Measurements from ENCODE around the gene FAM9C.

The FAM9C gene

DNA sequence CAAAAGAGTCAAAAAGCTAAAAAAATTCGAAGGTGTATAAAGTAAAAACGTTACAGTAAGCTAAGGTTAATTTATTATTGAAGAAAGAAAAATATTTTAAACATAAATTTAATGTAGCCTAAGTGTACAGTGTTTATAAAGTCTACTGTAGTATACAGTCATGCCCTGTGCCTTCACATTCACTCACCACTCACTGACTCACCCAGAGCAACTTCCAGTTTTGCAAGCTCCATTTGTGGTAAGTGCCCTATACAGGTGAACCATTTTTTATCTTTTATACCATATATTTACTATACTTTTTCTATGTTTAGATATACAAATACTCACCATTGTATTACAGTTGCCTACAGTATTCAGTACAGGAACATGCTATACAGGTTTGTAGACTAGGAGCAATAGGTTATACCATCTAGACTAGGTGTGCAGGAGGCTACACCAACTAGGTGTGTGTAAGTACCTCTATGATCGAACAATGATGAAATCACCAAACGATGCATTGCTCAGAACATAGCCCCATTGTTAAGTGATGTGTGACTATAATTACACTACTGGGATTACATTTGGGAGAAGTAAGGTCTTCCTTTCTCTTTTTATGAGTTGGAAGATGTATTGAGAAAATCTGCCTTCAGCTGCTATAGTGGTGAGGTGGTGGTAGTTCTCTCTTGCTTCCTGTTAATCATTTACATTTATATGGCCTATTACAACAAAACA is 42.3 kb downstream of the FAM9C start:
- DNase-seq: no peak

DNA sequence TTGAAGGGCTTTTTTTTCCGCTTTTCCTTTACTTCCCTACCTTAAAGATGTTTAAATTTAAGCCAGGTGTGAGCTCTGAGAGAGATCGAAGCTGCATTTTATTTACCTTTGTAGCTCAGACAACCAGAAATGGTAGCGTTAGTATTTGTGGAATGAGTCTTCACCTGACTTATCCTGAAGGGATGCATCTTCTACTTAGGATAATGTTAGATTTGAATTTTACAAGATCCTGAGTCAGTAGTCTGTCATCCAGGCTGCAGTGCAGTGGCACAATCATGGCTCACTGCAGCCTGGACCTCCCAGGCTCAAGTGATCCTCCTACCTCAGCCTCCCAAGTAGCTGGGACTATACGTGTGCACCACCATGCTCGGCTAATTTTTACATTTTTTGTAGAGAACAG is 43.3 kb downstream of the FAM9C start:
- DNase-seq: no peak

DNA sequence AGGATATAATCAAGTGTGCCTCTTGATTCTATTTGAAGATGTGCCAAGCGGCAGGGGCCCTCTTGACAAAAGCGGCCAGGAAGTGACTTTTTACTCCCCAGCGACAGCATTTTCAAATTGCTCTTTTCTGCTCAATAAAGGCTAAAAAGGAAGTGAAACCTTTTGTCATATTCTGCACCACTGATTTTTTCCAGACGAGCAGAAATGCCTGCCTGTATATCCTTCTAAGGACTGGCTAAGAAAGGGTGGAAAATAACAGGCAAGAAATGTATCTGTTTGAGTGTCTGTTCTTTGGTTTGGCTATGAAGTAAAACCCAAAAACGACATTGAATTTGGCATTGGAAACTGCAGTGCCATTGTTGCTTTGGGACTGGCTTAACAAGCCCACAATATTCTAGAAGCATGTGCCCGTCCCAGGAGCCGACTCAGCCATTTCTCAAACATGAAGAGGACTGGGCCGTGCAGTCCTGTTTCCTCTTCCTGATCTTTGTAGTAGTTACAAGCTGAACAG is 44.1 kb downstream of the FAM9C start:
- peak in 1 of 2 donors; percentile 5 for DNase-seq

DNA sequence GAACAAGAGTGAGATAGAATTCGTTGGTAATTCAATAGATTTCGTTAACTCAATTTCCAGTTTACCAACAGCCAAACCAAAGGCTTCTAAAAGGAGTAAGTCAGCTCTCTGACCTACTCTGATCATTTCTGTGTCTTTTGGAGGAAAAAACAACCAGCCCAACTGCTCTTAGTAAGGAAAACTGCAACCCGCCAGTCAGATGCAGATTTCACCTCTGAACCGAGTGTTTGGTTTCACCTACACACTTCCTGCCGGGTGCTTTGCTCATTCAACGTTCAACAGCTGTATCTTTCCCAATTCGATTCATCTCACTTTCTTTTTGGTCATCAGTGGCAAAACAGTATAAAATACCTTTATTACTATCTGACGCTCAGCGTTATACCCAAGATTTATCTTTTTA is 45.0 kb downstream of the FAM9C start:
- no peak for DNase-seq

DNA sequence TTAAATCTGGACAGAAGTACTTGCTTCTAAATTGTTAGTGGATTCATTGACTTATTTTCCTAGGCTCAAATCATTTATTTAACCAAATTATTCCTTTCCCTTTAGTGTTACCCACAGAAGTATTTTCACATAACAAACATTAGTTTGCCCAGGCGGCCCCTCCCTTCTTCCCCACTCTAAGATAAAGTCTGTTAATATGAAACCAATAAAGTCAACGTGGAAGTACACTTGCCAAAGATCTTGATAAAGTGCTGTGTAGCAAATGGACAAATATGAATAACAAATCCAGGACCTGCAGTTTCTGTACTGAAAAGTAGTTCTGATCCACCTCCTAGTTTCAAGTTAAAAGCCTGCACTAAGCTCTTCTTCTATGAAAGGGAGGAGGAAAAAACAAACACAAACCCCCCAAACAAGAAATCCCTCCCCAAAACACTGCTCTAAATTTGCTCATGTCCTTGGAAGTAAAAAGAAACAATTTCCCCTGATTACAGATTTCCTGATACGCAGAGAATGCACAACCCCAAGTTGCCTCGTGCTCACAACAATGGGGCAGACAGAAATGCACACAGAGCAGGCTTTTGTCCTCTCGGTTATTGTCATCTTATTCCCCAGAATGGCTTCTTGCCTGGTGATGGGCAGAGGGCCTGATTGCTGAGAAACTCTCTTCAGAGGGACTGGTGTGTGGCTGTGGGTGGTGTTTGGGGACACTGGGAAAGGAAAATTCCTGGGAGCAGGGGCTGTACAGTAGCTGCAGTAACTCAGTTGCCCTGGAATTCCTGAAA is 46.3 kb downstream of the FAM9C start:
- peak; percentile 65 to 67 for DNase-seq

DNA sequence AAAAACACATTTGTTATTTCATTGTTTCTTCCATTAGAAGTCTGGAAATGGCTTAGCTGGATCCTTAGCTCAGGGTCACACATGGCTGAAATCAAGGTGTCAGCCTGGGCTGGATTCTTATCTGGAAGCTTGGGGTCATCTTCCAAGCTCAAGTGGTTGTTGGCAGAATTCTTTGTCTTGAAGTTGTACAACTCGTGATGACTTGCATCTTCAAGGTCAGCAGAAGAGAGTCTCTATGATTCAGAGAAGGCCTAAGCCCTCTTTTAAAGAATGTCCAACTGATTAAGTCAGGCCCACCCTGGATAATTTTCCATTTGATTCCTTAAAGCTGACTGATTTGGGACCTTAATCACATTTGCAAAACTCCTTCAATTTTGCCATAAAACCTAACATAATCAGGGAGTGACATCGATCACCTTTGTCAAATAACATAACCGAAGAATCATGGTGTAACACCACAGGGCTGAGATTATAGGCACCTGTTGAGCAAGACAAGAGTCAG is 47.4 kb downstream of the FAM9C start:
- DNase-seq: no peak

DNA sequence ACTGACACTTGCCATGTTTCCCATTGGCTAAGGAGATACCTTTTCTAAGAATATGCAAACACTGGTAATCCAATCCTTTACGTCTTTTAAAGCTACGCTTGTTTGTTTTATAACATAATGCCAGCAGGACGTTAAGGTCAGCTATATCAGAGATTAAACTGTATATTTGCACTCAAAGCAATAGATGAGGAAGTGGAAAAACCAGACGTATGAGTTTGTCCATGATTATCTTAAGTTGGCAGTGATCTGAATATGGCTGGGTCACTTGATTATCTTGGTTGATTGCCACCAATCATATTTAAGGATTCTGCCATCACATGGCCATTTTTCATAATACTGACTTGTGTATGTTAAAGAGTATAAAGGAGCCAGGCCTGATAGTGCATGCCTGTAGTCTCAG is 50.1 kb downstream of the FAM9C start:
- DNase-seq: no peak

DNA sequence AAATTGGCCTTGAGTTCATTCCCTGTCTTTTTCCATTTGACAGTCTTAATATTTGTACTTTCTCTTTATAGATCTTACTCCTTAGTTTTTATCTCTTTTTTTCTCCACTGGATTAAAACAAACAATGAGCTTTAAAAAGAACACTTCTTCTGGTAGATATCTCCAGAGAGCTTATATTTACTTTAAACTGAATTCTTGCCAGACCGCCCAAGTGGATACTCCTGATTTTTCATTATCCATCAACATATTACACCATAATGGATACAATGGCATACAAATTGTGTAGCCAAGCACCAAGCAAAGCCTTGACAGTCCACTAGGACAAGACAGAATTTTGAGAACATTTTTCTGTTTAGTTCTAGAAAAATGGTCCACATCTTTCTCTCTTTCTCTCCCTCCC is 50.6 kb downstream of the FAM9C start:
- no peak for DNase-seq

DNA sequence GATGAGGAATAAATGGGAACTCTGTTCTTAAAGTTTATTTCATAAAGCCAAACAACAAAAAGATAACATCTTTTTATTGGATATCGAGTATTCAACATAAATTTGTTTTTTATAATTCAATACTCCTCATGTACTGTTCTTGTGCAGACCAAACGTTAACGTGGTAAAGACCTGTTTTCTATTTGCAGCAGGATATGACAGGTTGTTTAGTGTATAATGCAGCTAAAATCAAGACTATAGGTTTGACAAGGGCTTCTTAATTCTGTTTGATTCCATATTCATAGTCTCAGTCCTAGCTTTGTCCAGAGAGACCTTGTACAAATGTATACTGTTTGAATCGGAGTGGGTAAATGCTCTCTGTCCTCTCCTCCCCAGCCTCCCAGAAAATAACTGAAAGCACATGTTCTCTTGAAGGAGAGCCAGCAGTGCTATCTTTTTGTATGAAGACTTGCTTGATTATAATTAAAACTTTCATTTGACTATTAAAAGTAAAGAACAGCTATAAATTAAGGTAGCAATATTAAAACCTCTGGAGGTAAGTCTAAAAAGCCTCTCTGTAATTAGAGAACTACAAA is 51.8 kb downstream of the FAM9C start:
- DNase-seq: no peak

DNA sequence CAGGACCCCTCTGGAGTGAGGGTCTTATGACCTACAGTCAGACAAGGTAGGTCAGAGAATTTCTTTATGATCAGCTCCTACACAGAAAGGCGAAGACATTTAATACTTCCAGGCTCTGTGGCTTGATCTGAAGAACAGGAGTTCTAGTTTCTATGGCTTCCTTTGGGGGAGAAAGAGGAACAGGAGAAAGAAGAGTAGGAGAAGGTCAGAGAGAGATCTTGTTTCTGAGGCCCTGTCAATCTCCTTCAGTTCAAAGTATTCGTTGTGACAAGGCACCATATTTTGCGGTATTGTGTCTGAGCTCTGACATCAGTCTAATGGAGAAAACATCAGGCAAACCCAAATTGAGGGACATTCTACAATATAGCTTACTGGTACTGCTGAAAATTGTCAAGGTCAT is 52.8 kb downstream of the FAM9C start:
- DNase-seq: no peak

DNA sequence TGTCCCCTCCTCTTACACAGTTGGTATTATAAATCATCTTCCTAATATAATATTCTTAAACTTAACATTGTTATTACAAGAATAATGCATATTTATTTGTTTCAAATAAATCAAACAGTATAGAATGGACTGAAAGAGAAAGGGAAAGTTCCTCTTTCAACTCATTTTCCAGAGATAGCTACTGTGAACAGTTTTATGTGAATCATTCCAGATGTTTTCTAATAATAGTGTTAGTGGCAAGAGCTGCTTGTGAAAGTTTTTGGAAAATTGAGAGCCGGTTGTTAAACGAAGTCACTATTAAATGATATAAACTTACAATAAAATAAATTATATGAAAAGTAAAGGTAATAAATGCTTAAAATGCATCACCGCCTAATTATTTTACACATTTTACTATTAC is 55.0 kb downstream of the FAM9C start:
- no peak for DNase-seq

DNA sequence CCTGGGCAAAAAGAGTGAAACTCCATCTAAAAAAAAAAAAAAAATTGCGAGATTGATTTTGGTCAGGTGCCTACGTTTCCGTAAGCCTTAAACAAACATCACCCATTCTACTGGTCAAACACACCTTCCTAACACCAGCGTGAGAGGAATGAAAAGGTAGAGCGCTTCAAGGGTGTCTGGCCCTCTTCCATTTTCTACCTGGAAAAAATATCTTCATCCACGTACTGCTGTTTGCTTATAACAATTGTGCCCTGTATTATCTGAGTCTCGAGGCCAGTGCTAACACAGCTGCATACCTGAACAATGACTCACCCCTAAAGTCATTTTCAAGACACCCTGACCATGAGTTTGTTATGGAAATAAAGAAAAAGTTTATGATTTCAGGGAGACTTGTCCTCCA is 55.6 kb downstream of the FAM9C start:
- DNase-seq: no peak

DNA sequence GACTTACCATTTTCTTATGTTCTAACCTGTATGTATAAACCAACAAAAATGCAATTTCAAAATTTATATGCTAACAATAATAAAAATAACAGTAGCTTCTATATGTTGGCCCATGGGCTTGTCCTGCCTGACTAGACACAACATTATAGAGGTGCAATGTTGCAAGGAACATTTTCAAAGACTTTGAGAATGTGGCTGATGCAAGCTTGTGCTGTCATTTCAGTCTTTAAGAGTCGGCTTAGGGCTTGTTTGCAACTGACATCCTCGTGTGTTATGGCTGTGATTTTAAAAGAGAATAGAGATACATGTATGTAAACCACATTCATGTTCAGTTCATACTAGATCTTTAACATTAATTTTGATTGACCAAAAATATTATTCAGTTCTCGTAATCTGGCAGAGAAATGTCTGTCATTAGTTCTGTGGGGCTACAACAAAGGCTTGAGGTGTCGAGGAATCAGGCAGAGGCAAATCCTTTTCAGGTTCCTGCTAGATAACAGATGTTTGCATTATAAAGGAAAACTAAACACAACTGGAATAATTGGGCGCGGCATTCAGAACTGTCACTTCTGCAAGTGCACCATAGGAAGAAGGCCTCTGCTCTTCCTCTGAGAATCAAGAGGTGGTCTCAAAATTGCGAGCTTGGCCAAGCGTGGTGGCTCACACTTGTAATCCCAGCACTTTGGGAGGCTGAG is 56.4 kb downstream of the FAM9C start:
- no peak for DNase-seq

DNA sequence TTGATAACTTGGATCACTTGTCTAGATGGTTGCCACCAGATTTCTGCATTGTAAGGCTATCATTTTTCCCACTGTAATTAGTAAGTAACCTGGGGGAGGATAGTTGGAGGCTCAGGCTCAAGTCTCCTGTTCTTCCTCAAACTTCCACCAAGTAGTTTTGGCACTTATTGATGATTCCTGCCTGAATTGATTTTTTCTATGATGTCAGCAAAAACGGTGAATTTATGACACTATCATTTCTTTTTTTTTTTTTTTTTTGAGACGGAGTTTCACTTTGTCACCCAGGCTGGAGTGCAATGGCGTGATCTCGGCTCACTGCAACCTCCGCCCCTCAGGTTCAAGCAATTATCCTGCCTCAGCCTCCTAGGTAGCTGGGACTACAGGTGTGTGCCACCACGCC is 57.1 kb downstream of the FAM9C start:
- DNase-seq: no peak

DNA sequence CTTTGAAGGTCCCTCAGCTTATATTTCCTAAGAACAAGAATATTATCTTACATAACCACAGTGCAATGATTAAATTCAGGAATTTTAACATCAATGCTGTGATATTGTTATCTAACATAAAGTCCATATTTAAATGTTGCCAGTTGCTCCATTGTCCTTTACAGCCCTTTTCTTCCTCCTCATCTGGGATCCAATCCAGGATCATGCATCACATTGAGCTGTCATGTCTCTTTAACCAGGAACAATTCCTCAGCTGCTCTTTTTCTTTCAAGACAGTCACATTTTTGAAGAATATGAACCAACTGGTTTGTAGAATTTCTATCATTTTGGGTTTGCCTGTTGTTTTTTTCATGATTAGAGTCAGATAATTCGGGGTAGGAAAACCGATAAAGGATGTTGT is 57.5 kb downstream of the FAM9C start:
- DNase-seq: no peak

DNA sequence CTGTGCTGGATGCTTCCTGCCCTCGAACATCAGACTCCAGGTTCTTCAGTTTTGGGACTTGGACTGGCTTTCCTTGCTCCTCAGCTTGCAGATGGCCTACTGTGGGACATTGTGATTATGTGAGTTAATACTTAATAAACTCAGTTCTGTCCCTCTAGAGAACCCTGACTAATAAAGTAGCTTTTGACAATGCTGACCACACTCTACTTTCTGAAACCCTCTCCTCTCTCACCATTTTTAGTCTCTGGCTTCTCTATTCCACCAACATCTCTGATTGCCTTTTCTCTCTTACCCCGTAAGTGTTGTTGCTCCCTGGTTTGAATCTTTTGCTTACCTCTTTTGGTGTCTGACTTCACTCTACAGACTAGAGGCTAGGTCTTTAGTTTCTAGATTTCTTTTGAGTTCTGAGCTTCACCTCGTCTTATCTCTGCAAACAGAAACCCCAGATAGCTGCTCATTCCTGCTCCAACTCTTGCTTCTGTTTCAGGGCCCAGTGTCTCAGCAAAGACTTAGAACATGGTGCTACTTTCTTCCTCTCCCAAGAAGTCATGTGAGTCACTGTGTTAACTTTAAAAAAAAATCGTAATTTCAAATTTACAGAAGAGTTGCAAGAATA is 58.1 kb downstream of the FAM9C start:
- DNase-seq: no peak

Data from hippocampal formation (tissue), 2 donors.